IMR-90 (cell line): ENCODE measurements around the gene CCSER1. TPM values are rescaled to one million over a fixed set of nuclear protein-coding genes. Genes with fewer than 3 reads are reported as not detected.

ENCODE experiments used
- ATAC-seq: fragments of 200-7000 bp; cut with Tn5 transposase; 2 replicates; pipeline ENCODE4 v1.9.1; 2020; ENCODE audit warnings: low read depth, mild to moderate bottlenecking, moderate library complexity
- BruUV-seq: library from RNA; stranded (reverse); fragments of 400-500 nt; replicated peaks from 2 replicates; lab custom pipeline; 2021; lab: Mats Ljungman, UMichigan
- CTCF ChIA-PET: fragments of 300-600 bp; formaldehyde crosslinking; extraction: SDS; loops from one replicate; lab custom pipeline; 2021; ENCODE audit warnings: antibody characterized with exemption; lab: Yijun Ruan, JAX
- POLR2A ChIA-PET: fragments of 300-600 bp; sonication (Branson Sonifier 250); formaldehyde crosslinking; loops from one replicate; lab custom pipeline; 2022; ENCODE audit warnings: antibody characterized with exemption; ENCODE audit not compliant: unreplicated experiment; lab: Charles Lee
- DNase-seq: peaks from one replicate; pipeline ENCODE4 v3.0.0; 2013
- H2AFZ ChIP-seq: replicated peaks from 2 replicates; pipeline ENCODE3; 2013; ENCODE audit warnings: low read length, mild to moderate bottlenecking; ENCODE audit not compliant: poor library complexity
- H2AK5ac ChIP-seq: 2 replicates; pipeline ENCODE4 v1.6.1; 2013; ENCODE audit warnings: low read depth, low read length, inconsistent platforms
- H2AK9ac ChIP-seq: replicated peaks from 2 replicates; pipeline ENCODE3; 2013; ENCODE audit warnings: mild to moderate bottlenecking, low read depth, low read length, moderate library complexity; ENCODE audit not compliant: poor library complexity
- H2BK120ac ChIP-seq: 2 replicates; pipeline ENCODE4 v1.6.1; 2013; ENCODE audit warnings: low read depth, low read length, inconsistent platforms
- H2BK15ac ChIP-seq: 3 replicates; pipeline ENCODE4 v1.6.1; 2013; ENCODE audit warnings: low read depth, low read length, inconsistent platforms
- H2BK20ac ChIP-seq: 2 replicates; pipeline ENCODE4 v1.6.1; 2013; ENCODE audit warnings: low read depth, mild to moderate bottlenecking, inconsistent platforms, low read length, moderate library complexity
- H2BK5ac ChIP-seq: 2 replicates; pipeline ENCODE4 v1.6.1; 2013; ENCODE audit warnings: mild to moderate bottlenecking, low read depth, low read length, inconsistent platforms; ENCODE audit not compliant: poor library complexity, severe bottlenecking
- H3K14ac ChIP-seq: replicated peaks from 2 replicates; pipeline ENCODE4 v1.6.1; 2013; ENCODE audit warnings: low read depth, low read length, inconsistent platforms
- H3K18ac ChIP-seq: 2 replicates; pipeline ENCODE4 v1.6.1; 2013; ENCODE audit warnings: low read depth, low read length, control low read depth
- H3K23ac ChIP-seq: 2 replicates; pipeline ENCODE4 v1.6.1; 2013; ENCODE audit warnings: low read depth, low read length, inconsistent platforms
- H3K27ac ChIP-seq: 2 replicates; pipeline ENCODE4 v1.5.1; 2013; ENCODE audit warnings: mild to moderate bottlenecking, control low read depth, low read length; ENCODE audit not compliant: insufficient read depth
- H3K27me3 ChIP-seq: 2 replicates; pipeline ENCODE4 v1.6.1; 2013; ENCODE audit warnings: low read length; ENCODE audit not compliant: control insufficient read depth, insufficient read depth
- H3K36me3 ChIP-seq: 2 replicates; pipeline ENCODE4 v1.6.1; 2013; ENCODE audit warnings: low read length, mixed read lengths; ENCODE audit not compliant: control insufficient read depth, insufficient read depth
- H3K4ac ChIP-seq: 2 replicates; pipeline ENCODE4 v1.6.1; 2013; ENCODE audit warnings: low read depth, low read length, inconsistent platforms
- H3K4me1 ChIP-seq: 2 replicates; pipeline ENCODE4 v1.6.1; 2013; ENCODE audit warnings: low read length, mixed read lengths; ENCODE audit not compliant: control insufficient read depth, insufficient read depth
- H3K4me2 ChIP-seq: 2 replicates; pipeline ENCODE4 v1.6.1; 2013; ENCODE audit warnings: low read depth, mild to moderate bottlenecking, control low read depth, low read length, moderate library complexity
- H3K4me3 ChIP-seq: 2 replicates; pipeline ENCODE4 v1.5.1; 2013; ENCODE audit warnings: low read depth, mild to moderate bottlenecking, control low read depth, low read length, moderate library complexity; ENCODE audit not compliant: insufficient read depth
- H3K56ac ChIP-seq: 2 replicates; pipeline ENCODE4 v1.6.1; 2013; ENCODE audit warnings: low read length, inconsistent platforms; ENCODE audit not compliant: insufficient read depth; ENCODE audit errors: extremely low read depth
- H3K79me1 ChIP-seq, 2 experiments: 2 replicates each; pipeline ENCODE4 v1.6.1; 2013; ENCODE audit warnings: low read length in 2 of 2, inconsistent platforms in 1 of 2, low read depth in 1 of 2
- H3K9ac ChIP-seq: 2 replicates; pipeline ENCODE4 v1.6.1; 2013; ENCODE audit warnings: low read depth, low read length, control low read depth
- H3K9me1 ChIP-seq: 2 replicates; pipeline ENCODE4 v1.6.1; 2013; ENCODE audit warnings: low read length, inconsistent platforms; ENCODE audit not compliant: insufficient read depth
- H3K9me3 ChIP-seq: 2 replicates; pipeline ENCODE4 v1.6.1; 2013; ENCODE audit warnings: low read length; ENCODE audit not compliant: control insufficient read depth, insufficient read depth
- H4K20me1 ChIP-seq: 2 replicates; pipeline ENCODE4 v1.6.1; 2013; ENCODE audit warnings: low read length, inconsistent platforms; ENCODE audit not compliant: insufficient read depth
- H4K5ac ChIP-seq: 2 replicates; pipeline ENCODE4 v1.6.1; 2013; ENCODE audit warnings: mild to moderate bottlenecking, low read depth, low read length, control low read depth
- H4K8ac ChIP-seq, 2 experiments: 2 replicates each; pipeline ENCODE4 v1.6.1; 2013; ENCODE audit warnings: low read depth in 2 of 2, low read length in 2 of 2, control low read depth in 1 of 2, inconsistent platforms in 1 of 2
- H4K91ac ChIP-seq: 2 replicates; pipeline ENCODE4 v1.6.1; 2013; ENCODE audit warnings: low read depth, low read length, inconsistent platforms; ENCODE audit not compliant: insufficient read depth
- BHLHE40 ChIP-seq: fragments of 150-350 bp; IDR thresholded peaks from 2 replicates; pipeline ENCODE4 v1.6.1; 2016; ENCODE audit warnings: mild to moderate bottlenecking, low read depth, low read length
- CEBPB ChIP-seq: IDR thresholded peaks from 2 replicates; pipeline ENCODE4 v1.6.1; 2012; ENCODE audit warnings: low read depth, low read length, improper control_type of control experiment
- CHD1 ChIP-seq: IDR thresholded peaks from 2 replicates; pipeline ENCODE4 v1.6.1; 2012; ENCODE audit warnings: low read depth, low read length, improper control_type of control experiment
- CTCF ChIP-seq: conservative IDR thresholded peaks from 2 replicates; pipeline ENCODE4 v1.5.1; 2012; ENCODE audit warnings: mild to moderate bottlenecking, low read depth, low read length, improper control_type of control experiment
- ELK1 ChIP-seq: fragments of 150-350 bp; IDR thresholded peaks from 2 replicates; pipeline ENCODE4 v1.6.1; 2016; ENCODE audit warnings: low read depth, mild to moderate bottlenecking, low read length, moderate library complexity, borderline replicate concordance
- FOS ChIP-seq: fragments of 150-350 bp; IDR thresholded peaks from 2 replicates; pipeline ENCODE4 v1.6.1; 2016; ENCODE audit warnings: low read depth, low read length
- MAFK ChIP-seq: IDR thresholded peaks from 2 replicates; pipeline ENCODE4 v1.6.1; 2012; ENCODE audit warnings: low read depth, low read length, improper control_type of control experiment
- MAZ ChIP-seq: IDR thresholded peaks from 2 replicates; pipeline ENCODE4 v1.6.1; 2012; ENCODE audit warnings: low read depth, mild to moderate bottlenecking, low read length, improper control_type of control experiment, moderate library complexity, borderline replicate concordance
- MXI1 ChIP-seq: IDR thresholded peaks from 2 replicates; pipeline ENCODE4 v1.6.1; 2012; ENCODE audit warnings: low read depth, mild to moderate bottlenecking, low read length, moderate library complexity, borderline replicate concordance
- NFE2L2 ChIP-seq: fragments of 150-350 bp; IDR thresholded peaks from 2 replicates; pipeline ENCODE4 v1.6.1; 2016; ENCODE audit warnings: low read depth, mild to moderate bottlenecking, low read length
- POLR2A ChIP-seq: IDR thresholded peaks from 2 replicates; pipeline ENCODE4 v1.6.1; 2012; ENCODE audit warnings: mild to moderate bottlenecking, low read depth, low read length
- RAD21 ChIP-seq: IDR thresholded peaks from 2 replicates; pipeline ENCODE4 v1.6.1; 2012; ENCODE audit warnings: low read length, improper control_type of control experiment
- RCOR1 ChIP-seq: IDR thresholded peaks from 2 replicates; pipeline ENCODE4 v1.6.1; 2012; ENCODE audit warnings: mild to moderate bottlenecking, low read length, improper control_type of control experiment; ENCODE audit not compliant: insufficient replicate concordance
- RFX5 ChIP-seq: IDR thresholded peaks from 2 replicates; pipeline ENCODE4 v1.8.0; 2012; ENCODE audit warnings: low read depth, mild to moderate bottlenecking, low read length, moderate library complexity
- SMC3 ChIP-seq: fragments of 150-350 bp; IDR thresholded peaks from 2 replicates; pipeline ENCODE4 v1.6.1; 2016; ENCODE audit warnings: low read depth, mild to moderate bottlenecking, antibody characterized with exemption, low read length, moderate library complexity
- USF2 ChIP-seq: fragments of 150-350 bp; IDR thresholded peaks from 2 replicates; pipeline ENCODE4 v1.6.1; 2017; ENCODE audit warnings: mild to moderate bottlenecking, antibody characterized with exemption, low read length, low read depth
- WGBS, 2 experiments: methylation state at CpG; one replicate each; pipeline versions ENCODE4 v1.1.5 to v1.1.7; 2013; ENCODE audit warnings: missing lambda C conversion rate in 2 of 2; ENCODE audit not compliant: insufficient read length in 1 of 2; ENCODE audit errors: extremely low coverage in 2 of 2; 5-methylcytosine and 5-hydroxymethylcytosine counted together
- dilution Hi-C: fragments of 300-500 bp; cut with HindIII; formaldehyde crosslinking; loops from one replicate; pipeline ENCODE4 v1.14.3; 2018; ENCODE audit warnings: low sequenced_read_pairs; ENCODE audit not compliant: unreplicated experiment
- in situ Hi-C: fragments of 300-500 bp; cut with MboI; formaldehyde crosslinking; loops from 3 replicates; pipeline ENCODE4 v1.14.3; 2019; ENCODE audit warnings: low sequenced_read_pairs, inconsistent platforms, mixed read lengths
- intact Hi-C: fragments of 100-400 bp; cut with micrococcal nuclease; formaldehyde crosslinking; loops from 2 replicates; pipeline ENCODE4 v1.10.0; 2022
- polyA plus RNA-seq, 3 experiments: library from polyadenylated mRNA; depleted of rRNA; stranded (reverse); fragments of >200 nt; gene quantifications; 2 replicates each; pipeline ENCODE4 v1.2.3, GENCODE V29; 2012; ENCODE audit warnings: low replicate concordance in 1 of 3
- total RNA-seq: library from RNA; depleted of rRNA; stranded (reverse); fragments of >200 nt; gene quantifications from 2 replicates; pipeline ENCODE4 v1.2.3, GENCODE V29; 2012

Gene CCSER1
- total and polyA plus RNA-seq, 2 of the 4 experiments (the other 2 are of a cell fraction), result not detected

- Histone ChIP-seq H2BK5ac (no peak overlapping the region), H4K20me1 (no peaks in the 10 kb centered on the region), H3K4me3 (no peak overlapping the region), H2BK15ac (no peak overlapping the region), H2AK9ac (no peak overlapping the region), H3K9me3 (no peaks in the 10 kb centered on the region), H2BK20ac (no peak overlapping the region), H3K23ac (no peak overlapping the region), H2BK120ac (no peak overlapping the region), H3K36me3 (no peaks in the 10 kb centered on the region), H3K9ac (no peak overlapping the region), H4K8ac (no peak overlapping the region), H3K4ac (no peak overlapping the region), H2AK5ac (no peak overlapping the region), H2AFZ (no peak overlapping the region), H3K18ac (no peak overlapping the region), H3K27ac (no peak overlapping the region), H3K4me1 (no peaks in the 10 kb centered on the region), H3K9me1 (no peaks in the 10 kb centered on the region), H4K91ac (no peak overlapping the region), H3K56ac (no peak overlapping the region), H3K14ac (no peak overlapping the region), H3K4me2 (no peak overlapping the region), H3K79me1 (no peaks in the 10 kb centered on the region), H3K27me3 (no peaks in the 10 kb centered on the region), H4K5ac (no peak overlapping the region)
- TF ChIP-seq CTCF (no peak), USF2 (no peak), NFE2L2 (no peak), FOS (no peak), RAD21 (no peak), MXI1 (no peak), RFX5 (no peak), MAFK (no peak), CEBPB (no peak), POLR2A (no peak), CHD1 (no peak), ELK1 (no peak), BHLHE40 (no peak), MAZ (no peak), SMC3 (no peak), RCOR1 (no peak)
- ChIA-PET POLR2A (no interaction called here), CTCF (no interaction called here)
- intact Hi-C loops (no loop called here), in situ Hi-C loops (no loop called here), dilution Hi-C loops (no loop called here)
- no peak for DNase-seq
- 100% methylated on average over 1 of the region's 2 CpGs; no CpG with 5 or more reads in 1 of the 2 experiments for WGBS, 2 experiments
- no TSS peak for BruUV-seq
- ATAC-seq, result no peak
Measured at GRCh38 chr4:90584051-90584450, 456.9 kb downstream of the CCSER1 start.
